NB4 (cell line): ENCODE results near the gene MAPKAPK3.

Experiments
- MYC ChIP-seq: IDR thresholded peaks from 2 replicates; pipeline ENCODE4 v1.6.1; 2011; ENCODE audit warnings: low read depth, low read length
- POLR2A ChIP-seq: IDR thresholded peaks from 2 replicates; pipeline ENCODE4 v1.6.1; 2011; ENCODE audit warnings: mild to moderate bottlenecking; ENCODE audit not compliant: insufficient read length; ENCODE audit errors: extremely low read depth
- TF ChIP-seq, protein P1 (sequence below): IDR thresholded peaks from one replicate; pipeline ENCODE4 v1.5.1; 2012; ENCODE audit warnings: low read depth, low read length
- TF ChIP-seq, protein P2 (sequence below): IDR thresholded peaks from 2 replicates; pipeline ENCODE4 v1.6.1; 2011; ENCODE audit warnings: low read depth, low read length

DNA sequence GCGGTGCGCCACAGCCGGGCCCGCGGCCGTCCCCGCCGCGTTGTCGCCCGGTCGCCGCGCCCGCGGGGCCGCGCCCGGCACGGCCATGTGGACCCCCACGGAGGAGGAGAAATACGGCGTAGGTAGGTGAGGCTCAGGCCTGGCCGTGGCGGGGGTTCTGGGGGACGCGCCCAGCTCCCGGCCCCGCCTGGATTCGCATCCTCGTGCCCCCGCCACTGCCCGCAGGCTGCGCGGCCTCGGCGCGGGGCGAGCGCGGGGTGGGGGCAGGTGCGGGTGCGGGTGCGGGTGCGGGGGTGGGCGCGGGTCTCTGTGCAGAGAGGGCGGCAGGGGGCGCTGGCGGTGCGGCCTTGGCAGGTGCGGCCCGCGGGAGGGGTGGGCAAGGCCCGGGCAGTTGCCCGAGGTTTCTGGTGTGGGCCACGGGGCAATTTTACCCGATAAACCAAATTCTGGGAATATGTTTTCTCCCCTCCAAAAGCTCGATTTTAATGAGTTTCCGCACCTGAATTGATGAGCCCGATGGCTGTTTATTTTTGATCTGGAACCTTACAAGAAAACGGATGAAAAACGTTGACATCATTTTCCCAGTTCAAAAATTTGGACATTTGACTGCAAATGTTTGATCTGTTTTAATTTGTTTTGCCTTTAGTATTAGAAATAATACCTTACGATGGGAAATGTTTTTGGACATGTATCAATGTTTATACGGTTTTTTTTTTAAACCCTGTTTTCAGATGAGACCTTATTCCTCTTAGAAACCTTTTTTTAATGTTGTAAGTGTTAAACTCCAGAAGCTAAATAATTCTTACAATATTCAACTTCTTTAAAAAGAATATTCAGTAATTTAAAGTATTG, 58.5 kb downstream of the MAPKAPK3 start:
- TF ChIP-seq, protein P1, sequence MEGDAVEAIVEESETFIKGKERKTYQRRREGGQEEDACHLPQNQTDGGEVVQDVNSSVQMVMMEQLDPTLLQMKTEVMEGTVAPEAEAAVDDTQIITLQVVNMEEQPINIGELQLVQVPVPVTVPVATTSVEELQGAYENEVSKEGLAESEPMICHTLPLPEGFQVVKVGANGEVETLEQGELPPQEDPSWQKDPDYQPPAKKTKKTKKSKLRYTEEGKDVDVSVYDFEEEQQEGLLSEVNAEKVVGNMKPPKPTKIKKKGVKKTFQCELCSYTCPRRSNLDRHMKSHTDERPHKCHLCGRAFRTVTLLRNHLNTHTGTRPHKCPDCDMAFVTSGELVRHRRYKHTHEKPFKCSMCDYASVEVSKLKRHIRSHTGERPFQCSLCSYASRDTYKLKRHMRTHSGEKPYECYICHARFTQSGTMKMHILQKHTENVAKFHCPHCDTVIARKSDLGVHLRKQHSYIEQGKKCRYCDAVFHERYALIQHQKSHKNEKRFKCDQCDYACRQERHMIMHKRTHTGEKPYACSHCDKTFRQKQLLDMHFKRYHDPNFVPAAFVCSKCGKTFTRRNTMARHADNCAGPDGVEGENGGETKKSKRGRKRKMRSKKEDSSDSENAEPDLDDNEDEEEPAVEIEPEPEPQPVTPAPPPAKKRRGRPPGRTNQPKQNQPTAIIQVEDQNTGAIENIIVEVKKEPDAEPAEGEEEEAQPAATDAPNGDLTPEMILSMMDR: no peak
- TF ChIP-seq POLR2A (no peak), MYC (no peak)
- TF ChIP-seq, protein P2, sequence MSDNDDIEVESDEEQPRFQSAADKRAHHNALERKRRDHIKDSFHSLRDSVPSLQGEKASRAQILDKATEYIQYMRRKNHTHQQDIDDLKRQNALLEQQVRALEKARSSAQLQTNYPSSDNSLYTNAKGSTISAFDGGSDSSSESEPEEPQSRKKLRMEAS: no peak
